NAMALWA (cell line): ENCODE measurements around the gene SF3B1.
"Not testable (repeated sequence)": the region's sequence is repeated elsewhere in the genome, so short reads cannot be mapped to it uniquely, and the experiment has no call there.

Experiments used
- DNase-seq: peaks from one replicate; pipeline ENCODE4 v3.0.0-alpha.2; 2015; ENCODE audit warnings: low spot score

Gene SF3B1, protein sequence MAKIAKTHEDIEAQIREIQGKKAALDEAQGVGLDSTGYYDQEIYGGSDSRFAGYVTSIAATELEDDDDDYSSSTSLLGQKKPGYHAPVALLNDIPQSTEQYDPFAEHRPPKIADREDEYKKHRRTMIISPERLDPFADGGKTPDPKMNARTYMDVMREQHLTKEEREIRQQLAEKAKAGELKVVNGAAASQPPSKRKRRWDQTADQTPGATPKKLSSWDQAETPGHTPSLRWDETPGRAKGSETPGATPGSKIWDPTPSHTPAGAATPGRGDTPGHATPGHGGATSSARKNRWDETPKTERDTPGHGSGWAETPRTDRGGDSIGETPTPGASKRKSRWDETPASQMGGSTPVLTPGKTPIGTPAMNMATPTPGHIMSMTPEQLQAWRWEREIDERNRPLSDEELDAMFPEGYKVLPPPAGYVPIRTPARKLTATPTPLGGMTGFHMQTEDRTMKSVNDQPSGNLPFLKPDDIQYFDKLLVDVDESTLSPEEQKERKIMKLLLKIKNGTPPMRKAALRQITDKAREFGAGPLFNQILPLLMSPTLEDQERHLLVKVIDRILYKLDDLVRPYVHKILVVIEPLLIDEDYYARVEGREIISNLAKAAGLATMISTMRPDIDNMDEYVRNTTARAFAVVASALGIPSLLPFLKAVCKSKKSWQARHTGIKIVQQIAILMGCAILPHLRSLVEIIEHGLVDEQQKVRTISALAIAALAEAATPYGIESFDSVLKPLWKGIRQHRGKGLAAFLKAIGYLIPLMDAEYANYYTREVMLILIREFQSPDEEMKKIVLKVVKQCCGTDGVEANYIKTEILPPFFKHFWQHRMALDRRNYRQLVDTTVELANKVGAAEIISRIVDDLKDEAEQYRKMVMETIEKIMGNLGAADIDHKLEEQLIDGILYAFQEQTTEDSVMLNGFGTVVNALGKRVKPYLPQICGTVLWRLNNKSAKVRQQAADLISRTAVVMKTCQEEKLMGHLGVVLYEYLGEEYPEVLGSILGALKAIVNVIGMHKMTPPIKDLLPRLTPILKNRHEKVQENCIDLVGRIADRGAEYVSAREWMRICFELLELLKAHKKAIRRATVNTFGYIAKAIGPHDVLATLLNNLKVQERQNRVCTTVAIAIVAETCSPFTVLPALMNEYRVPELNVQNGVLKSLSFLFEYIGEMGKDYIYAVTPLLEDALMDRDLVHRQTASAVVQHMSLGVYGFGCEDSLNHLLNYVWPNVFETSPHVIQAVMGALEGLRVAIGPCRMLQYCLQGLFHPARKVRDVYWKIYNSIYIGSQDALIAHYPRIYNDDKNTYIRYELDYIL

DNA sequence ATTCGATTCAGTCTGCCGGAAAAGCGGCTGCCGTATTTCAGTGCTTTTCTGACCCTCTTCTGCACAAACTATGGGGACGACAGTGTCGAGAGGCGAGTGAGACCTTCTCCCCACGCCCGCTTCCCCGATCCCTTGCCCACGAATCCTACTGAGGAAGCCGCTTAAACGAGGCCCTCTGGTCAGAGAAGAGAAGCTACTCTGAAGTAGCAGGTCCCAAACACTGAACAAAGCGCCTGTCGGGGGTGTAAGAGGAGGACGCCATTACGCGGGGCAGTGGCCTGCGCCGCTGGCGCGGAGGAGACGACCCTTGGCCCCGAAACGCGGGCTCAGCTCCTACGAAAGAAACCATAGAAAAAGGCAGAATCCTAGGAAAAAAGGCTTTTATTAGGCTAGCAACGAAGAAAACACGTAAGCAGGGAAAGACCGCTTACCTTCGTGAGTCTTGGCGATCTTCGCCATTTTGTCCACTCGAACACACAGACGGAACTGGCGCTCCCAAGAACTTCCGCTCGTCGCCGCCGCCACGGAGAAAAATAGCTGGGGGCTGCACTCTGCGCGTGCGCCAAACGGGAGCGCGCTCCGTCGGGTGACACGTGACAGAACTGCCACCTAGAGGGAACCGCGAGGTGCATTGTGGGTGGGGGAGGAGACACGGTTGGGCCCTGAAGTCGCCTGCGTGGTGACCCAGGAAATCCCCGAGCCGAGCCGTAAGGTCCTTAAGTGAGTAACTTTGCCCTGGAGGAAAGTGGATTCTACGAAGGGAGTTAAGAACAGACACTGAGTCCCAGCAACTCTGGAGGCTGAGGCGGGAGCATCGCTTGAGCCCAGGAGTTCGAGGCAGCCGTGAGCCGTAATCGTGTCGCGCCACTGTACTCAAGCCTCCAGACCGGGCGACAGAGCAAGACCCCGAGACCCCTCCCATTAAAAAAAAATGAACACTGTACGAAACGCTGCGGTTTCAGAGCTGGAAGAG is at the start of gene SF3B1:
SF3B1 (minus strand) TSS at position 488 of the 973 bp plus-strand sequence; CDS start at position 459, 29 bp downstream.
- DNase-seq, result peak; percentile 99

DNA sequence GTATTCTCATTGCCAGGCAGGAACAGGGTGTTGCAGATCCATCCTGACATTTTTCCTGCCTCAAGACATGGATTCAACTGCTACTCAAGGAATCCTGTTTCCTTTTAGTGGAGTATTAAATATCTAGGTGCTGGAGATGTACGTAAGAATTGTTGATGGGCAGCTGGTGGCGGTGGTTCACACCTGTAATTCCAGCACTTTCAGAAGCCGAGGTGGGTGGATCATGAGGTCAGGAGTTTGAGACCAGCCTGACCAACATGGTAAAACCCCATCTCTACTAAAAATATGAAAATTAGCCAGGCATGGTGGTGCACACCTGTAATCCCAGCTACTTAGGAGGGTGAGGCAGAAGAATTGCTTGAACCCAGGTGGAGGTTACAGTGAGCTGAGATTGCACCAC is 49.4 kb upstream of the SF3B1 start:
- not testable (repeated sequence) for DNase-seq

DNA sequence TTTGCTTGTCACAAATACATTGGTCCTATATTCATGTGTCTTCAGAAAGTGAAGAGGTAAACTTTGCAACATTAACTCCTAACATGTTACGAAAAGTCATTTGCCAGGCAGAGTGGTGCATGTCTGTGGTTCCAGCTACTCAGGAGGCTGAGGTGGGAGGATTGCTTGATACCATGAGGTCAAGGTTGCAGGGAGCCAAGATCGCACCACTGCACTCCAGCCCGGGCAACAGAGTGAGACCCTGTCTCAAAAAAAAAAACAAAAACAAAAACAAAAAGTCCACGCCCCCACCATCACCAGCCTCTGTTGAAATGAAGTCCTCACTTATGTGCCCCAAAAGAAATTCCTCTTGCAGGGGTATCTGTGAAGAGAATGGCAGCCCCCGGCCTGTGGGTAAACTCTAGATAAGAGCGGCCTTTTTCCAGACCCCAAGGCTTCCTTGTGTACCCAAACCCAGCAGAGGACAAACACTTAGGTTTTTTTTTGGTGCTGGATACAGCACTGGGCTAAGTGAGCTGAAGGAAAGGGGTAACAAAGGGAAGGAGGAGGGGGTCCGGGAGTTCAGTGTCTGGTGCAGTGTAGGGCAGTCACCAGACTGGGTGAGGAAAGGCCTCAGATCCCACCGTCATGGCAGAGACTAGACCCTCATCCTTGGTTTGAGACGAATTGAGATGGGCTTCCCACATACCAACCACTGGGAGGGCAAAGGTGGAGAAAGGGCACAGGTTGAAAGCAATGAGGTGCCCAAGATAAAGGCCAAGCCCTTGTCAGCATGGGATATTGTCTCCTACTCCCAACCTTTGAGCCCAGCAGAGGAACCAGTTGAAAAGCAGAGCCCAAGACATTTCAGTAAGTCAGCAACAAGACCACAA is 45.6 kb upstream of the SF3B1 start:
- no peak for DNase-seq

DNA sequence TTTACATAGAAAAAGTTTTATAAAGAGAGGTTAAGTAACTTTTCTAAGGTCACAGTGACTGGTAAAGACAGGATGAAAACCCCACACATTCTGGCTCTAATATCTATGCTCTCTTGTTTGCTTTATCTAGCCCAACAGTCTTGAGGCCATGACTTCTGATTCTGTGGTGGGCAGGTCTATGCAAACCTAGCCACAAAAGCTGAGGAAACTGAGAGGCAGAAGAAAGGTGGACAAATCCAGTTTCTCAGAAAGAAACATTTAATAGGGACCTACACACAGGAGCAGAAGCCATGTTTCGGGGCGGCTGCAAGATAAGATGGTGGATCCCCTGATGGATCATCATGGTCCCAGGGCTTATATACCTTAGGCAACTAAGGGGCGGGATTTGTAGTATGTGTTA is 43.0 kb upstream of the SF3B1 start:
- DNase-seq, result no peak

DNA sequence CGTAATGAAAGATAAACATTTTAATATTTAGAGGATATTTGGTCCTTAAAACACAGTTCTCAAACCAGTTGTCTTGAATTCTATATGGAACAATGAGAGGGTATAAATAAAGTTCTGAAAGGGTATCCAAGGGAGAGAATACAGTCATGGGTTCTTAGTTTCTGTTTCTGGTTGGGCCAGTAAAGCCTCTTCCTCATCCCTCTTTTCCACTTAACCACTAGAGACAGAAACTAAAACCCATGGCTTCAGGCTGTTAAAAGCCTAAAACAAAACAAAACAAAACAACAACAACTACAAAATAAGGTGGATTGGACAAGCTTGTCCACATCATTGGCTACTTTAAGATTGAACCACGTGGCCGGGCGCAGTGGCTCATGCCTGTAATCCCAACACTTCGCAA is 37.3 kb upstream of the SF3B1 start:
- no peak for DNase-seq

DNA sequence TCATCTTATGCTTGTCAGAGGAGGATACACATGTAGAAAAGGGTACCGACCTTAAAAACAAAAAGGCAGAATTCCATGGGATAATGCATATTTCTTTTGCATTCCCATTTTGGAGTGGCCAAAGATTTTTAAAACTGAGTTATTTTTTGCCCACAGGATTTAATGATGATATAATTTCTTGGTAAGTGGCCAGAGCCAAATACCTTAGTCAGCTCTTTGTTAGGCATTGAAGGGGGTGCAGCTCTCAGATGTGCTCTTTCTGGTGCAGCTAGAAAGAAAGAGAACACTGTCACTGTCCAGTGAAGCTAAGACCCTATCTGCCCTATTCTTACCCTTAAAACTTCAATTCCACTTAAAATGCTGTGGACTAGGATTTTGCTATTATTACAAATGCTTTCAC is 29.3 kb upstream of the SF3B1 start:
- no peak for DNase-seq

DNA sequence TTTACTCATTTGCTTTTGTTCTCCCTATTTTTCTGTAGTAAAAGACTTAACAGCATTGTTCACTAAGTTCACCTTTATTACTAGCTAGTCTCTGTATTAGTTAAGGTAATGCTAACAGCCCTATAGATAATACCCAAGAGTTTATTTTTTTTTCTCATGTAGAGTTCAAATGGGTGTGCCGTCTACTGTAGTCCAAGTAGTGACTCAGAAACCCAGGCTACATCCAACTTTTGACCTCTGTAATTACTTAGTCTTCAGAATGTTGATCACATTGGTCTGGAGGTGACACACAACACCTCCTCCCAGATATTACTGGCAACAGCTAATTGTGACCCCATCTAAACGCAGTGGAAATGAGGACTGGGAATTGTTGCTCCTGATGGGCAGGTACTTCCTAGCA is 26.2 kb upstream of the SF3B1 start:
- DNase-seq, result no peak

DNA sequence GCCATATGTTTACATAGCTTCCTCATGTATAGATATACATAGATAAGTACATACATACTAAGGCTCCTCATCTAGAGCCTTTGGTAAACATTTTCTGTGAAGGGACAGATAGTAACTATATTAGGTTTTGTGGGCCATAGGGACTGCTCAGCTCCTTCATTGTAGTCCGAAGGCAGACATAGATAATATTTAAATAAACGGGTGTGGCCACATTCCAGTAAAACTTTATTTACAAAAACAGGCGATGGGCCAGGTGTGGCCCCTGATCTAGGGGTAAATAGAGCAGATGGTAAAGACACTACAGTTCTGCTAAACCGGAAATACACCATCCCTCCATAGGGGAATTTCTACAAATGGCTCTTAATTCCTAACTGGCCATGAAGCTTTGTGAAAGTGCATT is 25.8 kb upstream of the SF3B1 start:
- DNase-seq, result no peak

DNA sequence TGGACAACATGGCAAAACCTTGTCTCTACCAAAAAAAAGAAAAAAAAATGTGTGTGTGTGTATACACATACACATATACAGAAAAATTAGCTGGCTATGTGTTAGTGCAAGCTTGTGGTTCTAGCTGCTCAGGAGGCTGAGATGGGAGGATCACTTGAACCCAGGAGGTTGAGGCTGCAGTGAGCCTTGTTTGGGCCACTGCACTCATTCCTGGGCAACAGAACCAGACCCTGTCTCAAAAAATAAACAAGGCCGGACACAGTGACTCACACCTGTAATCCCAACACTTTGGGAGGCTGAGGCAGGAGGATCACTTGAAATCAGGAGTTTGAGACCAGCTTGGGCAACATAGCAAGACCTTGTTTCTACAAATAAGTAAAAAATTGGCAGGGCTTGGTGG is 20.6 kb upstream of the SF3B1 start:
- no peak for DNase-seq

DNA sequence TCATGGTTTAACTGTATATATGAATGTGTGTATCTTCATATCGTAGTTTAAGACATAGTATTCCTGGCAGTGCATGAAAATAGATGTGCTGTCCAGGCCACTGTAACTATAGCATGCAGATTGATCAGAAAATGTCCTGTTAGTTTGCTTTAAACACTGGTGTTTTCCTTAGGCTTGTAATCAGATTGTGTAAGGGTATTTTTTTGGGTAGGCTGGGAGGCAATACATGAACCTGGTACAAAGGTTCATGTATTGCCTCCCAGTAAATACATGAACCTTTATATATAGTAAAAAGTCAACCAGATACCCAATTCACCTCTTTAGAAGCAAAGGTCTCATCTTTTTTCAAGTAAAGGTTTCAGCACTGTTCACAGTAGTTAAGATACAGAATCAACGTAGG is 20.1 kb upstream of the SF3B1 start:
- DNase-seq, result no peak

DNA sequence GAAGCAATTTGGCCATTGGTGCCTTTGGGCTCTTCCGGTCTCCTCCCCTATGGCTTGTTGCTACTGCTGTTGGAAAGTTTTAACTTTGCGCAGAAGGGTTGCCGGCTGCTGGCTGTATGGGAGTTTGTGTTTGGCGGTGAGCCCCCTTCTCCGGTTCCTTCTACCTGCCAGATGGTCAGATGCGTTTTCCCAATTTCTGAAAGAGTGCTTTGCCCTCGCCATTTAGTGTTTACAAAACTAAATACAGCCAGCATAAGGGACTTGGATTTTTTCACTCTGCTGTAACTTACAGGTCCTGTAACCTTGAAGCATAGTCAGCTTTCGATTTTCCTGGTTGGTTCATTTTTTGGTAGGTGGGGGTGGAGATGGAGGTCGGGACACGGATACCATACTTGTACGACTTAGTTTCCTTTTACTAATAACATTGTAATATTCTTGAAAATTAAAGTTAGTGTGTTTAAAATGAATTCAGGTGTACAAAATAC is 19.1 kb upstream of the SF3B1 start:
- DNase-seq, result no peak

DNA sequence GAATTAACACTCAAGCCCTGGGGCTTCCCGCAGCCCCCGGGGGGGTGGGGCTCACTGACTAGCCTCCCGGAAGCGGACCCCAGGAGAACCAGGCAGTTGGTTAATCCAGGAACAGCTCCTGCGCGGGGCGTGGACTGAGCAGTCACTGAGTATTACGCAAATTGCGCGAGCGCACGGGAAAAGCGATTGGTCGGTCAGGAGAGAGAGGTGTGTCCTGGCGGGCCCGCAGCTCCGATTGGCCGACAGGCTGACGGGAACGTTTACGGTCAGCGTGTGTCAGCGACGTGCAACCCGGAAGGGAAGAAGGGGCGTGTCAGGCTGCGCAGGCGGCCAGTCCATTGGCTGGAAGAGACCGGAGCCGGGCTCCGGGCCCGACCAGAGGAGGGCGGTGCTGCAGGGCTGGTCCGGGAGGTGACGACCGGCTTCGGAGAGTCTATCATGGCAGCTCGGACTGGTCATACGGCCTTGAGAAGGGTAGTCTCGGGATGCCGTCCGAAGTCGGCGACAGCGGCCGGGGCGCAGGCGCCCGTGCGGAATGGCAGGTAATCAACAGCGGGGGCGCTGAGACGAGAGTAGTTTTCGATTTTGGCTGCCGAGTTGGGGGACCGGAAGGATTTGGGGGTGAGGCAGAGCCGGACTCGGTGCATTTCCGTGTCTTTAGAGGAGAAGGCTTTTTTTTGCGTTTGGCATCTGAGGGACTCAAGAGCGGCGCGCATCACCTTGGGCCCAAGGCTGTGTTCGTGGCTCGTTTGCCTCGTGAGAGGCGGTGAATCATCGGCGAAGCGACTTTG is 18.5 kb upstream of the SF3B1 start, which contains the start of gene COQ10B:
COQ10B (plus strand) TSS at position 430 of the 791 bp plus-strand sequence; CDS start at position 439, 9 bp downstream.
- peak; percentile 99 for DNase-seq

DNA sequence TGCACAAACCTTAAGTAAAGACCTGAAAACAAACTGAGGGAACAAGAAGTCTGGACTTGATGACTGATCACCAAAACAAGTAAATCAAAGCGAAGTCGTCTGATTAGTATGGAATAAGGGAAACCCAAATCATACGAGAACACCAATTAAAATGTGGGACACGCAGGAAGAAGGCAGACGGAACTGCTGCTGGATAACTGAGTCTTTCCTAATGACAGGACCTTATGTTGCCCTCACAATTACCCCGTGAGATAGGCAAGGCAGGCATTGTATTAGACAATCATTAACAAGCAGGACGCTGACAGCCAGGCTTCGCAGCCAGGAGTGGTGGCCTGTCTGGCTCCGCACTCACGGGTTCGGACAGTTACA is 17.9 kb upstream of the SF3B1 start:
- no peak for DNase-seq

DNA sequence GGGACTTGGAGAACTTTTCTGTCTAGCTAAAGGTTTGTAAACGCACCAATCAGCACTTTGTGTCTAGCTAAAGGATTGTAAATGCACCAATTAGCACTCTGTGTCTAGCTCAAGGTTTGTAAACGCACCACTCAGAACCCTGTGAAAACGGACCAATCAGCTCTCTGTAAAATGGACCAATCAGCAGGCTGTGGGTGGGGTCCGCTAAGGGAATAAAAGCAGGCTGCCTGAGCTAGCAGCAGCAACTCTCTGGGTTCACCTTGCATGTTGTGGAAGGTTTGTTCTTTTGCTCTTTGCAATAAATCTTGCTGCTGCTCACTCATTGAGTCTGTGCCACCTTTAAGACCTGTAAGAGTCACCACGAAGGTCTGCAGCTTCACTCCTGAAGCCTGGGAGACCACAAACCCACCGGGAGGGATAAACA is 16.1 kb upstream of the SF3B1 start:
- peak; percentile 35 for DNase-seq

DNA sequence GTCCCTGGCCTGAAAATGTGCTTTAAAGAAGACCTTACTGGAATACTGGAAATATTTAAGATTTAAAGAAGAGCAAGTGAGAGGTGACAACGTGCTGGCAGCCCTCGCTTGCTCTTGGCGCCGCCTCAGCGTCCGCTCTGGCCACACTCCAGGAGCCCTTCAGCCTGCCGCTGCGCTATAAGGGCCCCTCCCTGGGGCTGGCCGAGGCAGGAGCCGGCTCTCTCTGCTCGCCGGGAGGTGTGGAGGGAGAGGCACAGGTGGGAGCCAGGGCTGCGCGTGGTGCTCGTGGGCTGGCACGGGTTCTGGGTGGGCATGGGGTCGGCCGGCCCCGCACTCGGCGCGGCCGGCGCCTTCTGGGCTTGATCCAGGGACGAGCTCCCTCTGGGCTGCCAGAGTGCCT is 15.6 kb upstream of the SF3B1 start:
- DNase-seq, result no peak

DNA sequence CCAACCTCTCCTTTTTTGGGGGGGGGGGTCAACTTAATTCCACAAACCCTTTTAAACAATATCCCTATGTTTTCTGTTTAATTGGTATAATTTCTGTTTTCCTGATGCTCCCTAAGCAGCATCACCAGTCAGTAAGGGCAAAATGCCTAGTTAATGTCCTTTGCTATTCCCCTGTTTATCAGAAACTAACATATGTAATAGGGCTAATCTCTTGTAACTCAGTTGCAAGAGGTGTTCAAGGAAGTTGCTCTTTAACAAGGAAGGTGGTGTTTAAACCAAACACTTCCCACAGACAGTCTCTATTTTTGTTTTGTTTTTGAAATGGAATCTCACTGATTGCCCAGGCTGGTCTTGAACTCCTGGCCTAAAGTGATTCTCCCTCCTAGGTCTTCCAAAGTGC is 12.0 kb upstream of the SF3B1 start:
- no peak for DNase-seq

DNA sequence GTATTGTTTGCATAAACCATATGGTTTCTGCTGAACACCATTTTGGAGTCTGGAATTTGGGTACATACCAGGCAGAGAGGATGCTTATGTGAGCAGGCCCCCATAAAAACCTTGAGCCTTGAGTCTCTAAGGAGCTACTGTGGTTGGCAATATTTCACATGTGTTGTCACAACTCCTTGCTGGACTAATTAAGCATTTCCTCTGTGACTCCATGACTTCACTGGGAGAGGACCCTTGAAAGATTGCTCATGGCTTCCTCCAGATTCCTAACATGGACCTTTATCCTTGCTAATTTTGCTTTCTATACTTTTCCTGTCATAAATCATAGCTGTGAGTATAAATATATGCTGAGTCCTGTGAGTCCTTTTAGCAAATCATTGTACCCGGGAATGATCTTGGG is 10.9 kb upstream of the SF3B1 start:
- DNase-seq, result no peak

DNA sequence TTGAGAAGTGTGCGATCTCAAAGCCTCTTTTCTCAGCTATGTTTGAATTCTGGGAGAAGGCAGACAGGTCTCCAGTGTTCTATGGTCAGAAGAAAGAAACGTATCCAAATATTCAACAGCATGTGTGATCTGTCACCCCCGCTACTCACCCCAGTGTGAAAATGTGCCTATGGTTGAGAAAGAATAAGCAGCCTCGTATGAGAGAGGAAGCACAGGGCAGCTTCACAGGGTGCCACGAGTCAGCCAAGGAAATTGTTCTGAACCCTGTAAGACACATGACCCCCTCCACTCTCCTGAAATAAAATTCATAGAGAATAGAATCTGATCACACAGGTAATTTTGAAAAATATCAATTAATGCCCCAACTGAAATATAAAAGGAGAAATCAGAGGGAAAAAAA is 8.0 kb upstream of the SF3B1 start:
- no peak for DNase-seq

DNA sequence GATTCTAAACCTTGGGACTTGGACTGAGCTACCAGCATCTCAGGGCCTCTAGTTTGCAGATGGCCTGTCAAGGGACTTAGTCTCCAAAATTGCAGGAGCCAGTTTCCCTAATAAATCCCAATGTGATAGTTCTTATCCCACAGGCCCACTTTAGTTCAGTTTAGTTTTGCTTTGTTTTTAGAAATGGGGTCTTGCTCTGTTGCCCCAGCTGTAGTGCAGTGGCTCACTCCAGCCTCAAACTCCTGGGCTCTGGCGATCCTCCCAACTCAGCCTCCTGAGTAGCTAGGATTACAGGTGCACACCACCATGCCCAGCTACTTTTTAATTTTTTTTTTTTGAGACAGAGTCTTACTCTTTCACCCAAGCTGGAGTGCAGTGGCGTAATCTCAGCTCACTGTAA is 2.6 kb upstream of the SF3B1 start:
- no peak for DNase-seq
